Ishikawa (cell line): Measurements from ENCODE around the gene BAZ1A.

Source experiments
- CEBPB ChIP-seq: IDR thresholded peaks from 2 replicates; pipeline ENCODE4 v1.6.1; 2012
- CREB1 ChIP-seq: IDR thresholded peaks from 2 replicates; pipeline ENCODE4 v1.6.1; 2012; ENCODE audit warnings: low read depth
- EGR1 ChIP-seq: IDR thresholded peaks from 2 replicates; pipeline ENCODE4 v1.6.1; 2012
- EP300 ChIP-seq: IDR thresholded peaks from 2 replicates; pipeline ENCODE4 v1.6.1; 2012; ENCODE audit warnings: borderline replicate concordance
- FOXM1 ChIP-seq: IDR thresholded peaks from 2 replicates; pipeline ENCODE4 v1.6.1; 2012; ENCODE audit warnings: low read depth, borderline replicate concordance
- NFIC ChIP-seq: IDR thresholded peaks from 2 replicates; pipeline ENCODE4 v1.6.1; 2012
- RAD21 ChIP-seq: IDR thresholded peaks from 2 replicates; pipeline ENCODE4 v1.6.1; 2012; ENCODE audit warnings: low read depth
- REST ChIP-seq: IDR thresholded peaks from 2 replicates; pipeline ENCODE4 v1.6.1; 2012; ENCODE audit warnings: low read depth, mild to moderate bottlenecking
- TAF1 ChIP-seq: IDR thresholded peaks from 2 replicates; pipeline ENCODE4 v1.6.1; 2012; ENCODE audit warnings: low read depth, mild to moderate bottlenecking
- TCF12 ChIP-seq: IDR thresholded peaks from 2 replicates; pipeline ENCODE4 v1.6.1; 2012; ENCODE audit warnings: low read depth
- TEAD4 ChIP-seq: IDR thresholded peaks from 2 replicates; pipeline ENCODE4 v1.6.1; 2012
- USF1 ChIP-seq: IDR thresholded peaks from 2 replicates; pipeline ENCODE4 v1.6.1; 2012
- YY1 ChIP-seq: IDR thresholded peaks from 2 replicates; pipeline ENCODE4 v1.6.1; 2012; ENCODE audit warnings: low read depth
- ZBTB7A ChIP-seq: IDR thresholded peaks from 2 replicates; pipeline ENCODE4 v1.6.1; 2012; ENCODE audit warnings: low read depth
- TF ChIP-seq, protein P1 (sequence below): IDR thresholded peaks from 2 replicates; pipeline ENCODE4 v1.6.1; 2012

The BAZ1A gene

GRCh38 chr14:34826661-34827060 is 48.5 kb downstream of the BAZ1A start:
- TF ChIP-seq TEAD4 (no peak), NFIC (no peak), TAF1 (no peak)

- no peak for TF ChIP-seq EGR1
- no peak for TF ChIP-seq YY1
Measured at GRCh38 chr14:34824826-34825225, 50.3 kb downstream of the BAZ1A start.

- TF ChIP-seq EP300 (no peak), FOXM1 (no peak), ZBTB7A (no peak), NFIC (no peak), CEBPB (no peak)
Measured at GRCh38 chr14:34824256-34824655, 50.9 kb downstream of the BAZ1A start.

DNA sequence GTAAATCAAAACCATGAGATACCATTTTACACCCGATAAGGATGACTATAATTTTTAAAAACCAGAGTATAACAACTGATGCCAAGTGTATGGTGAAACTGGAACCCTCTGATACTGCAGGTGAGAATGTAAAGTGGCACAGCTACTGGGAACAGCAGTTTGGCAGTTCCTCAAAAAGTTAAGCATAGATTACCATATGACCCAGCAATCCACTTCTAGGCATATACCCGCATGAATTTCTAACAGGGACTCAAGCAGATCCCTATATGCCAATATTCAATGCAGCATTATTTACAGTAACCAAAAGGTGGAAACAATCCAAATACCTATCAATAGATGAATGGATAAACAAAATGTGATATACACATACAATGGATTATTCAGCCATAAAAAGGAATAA is 57.4 kb downstream of the BAZ1A start:
- TF ChIP-seq ZBTB7A (no peak), NFIC (no peak), TCF12 (no peak), EP300 (no peak), YY1 (no peak), USF1 (no peak), CREB1 (no peak), TEAD4 (no peak), CEBPB (no peak), FOXM1 (no peak), EGR1 (no peak)
- TF ChIP-seq, protein P1, sequence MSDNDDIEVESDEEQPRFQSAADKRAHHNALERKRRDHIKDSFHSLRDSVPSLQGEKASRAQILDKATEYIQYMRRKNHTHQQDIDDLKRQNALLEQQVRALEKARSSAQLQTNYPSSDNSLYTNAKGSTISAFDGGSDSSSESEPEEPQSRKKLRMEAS: no peak

GRCh38 chr14:34810028-34810427 is 65.1 kb downstream of the BAZ1A start:
- TF ChIP-seq TCF12 (no peak), EP300 (no peak), RAD21 (no peak), REST (no peak), CEBPB (no peak), TEAD4 (no peak), ZBTB7A (no peak), CREB1 (no peak), FOXM1 (no peak), TAF1 (no peak), EGR1 (no peak), USF1 (no peak), NFIC (no peak), YY1 (no peak)
- TF ChIP-seq, protein P1: no peak

GRCh38 chr14:34806257-34806656 is 68.9 kb downstream of the BAZ1A start:
- TF ChIP-seq TCF12 (no peak), TAF1 (no peak), CEBPB (no peak), ZBTB7A (no peak), TEAD4 (no peak), CREB1 (no peak), EGR1 (no peak), YY1 (no peak), USF1 (no peak), NFIC (no peak), FOXM1 (no peak), RAD21 (no peak)
- TF ChIP-seq, protein P1: no peak

DNA sequence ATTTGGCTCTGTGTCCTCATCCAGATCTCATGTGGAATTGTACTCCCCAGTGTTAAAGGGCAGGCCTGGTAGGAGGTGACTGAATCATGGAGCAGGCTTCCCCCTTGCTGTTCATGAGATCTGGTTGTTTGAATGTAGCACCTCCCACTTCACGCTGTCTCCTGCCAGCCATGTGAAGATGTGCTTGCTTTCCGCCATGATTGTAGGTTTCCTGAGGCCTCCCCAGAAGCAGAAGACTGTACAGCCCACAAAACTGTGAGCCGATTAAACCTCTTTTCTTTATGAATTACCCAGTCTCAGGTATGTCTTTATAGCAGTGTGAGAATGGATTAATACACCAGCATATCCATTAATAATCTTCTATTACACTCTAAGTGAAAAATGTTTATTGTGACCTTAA is 70.2 kb downstream of the BAZ1A start:
- TF ChIP-seq REST: no peak
- TF ChIP-seq YY1: no peak
- no peak for TF ChIP-seq TEAD4
